Memory B cell (primary cell): ENCODE measurements around the gene MAP2K7.
"Not testable (repeated sequence)": the region's sequence is repeated elsewhere in the genome, so short reads cannot be mapped to it uniquely, and the experiment has no call there.

Source experiments
- ATAC-seq: fragments of 150-1000 bp; cut with Tn5 transposase; 2 replicates; pipeline ENCODE4 v1.10.0; 2021; ENCODE audit warnings: low read depth, mild to moderate bottlenecking, moderate library complexity
- DNase-seq, 2 donors: peaks; one replicate each; pipeline ENCODE4 v3.0.0; 2022; ENCODE audit warnings: low spot score in 2 of 2
- H3K27ac Mint-ChIP-seq: one replicate; pipeline ENCODE4 v1.8.0; 2022; ENCODE audit warnings: mild to moderate bottlenecking, moderate library complexity, mixed read lengths
- H3K27me3 Mint-ChIP-seq: one replicate; pipeline ENCODE4 v1.8.0; 2022; ENCODE audit warnings: mixed read lengths
- H3K36me3 Mint-ChIP-seq: one replicate; pipeline ENCODE4 v1.8.0; 2022; ENCODE audit warnings: mild to moderate bottlenecking, mixed read lengths
- H3K4me1 Mint-ChIP-seq: one replicate; pipeline ENCODE4 v1.8.0; 2022; ENCODE audit warnings: mixed read lengths
- H3K4me3 Mint-ChIP-seq: one replicate; pipeline ENCODE4 v1.8.0; 2022; ENCODE audit warnings: mild to moderate bottlenecking, moderate library complexity, mixed read lengths
- H3K9me3 Mint-ChIP-seq: one replicate; pipeline ENCODE4 v1.8.0; 2022; ENCODE audit warnings: mixed read lengths

MAP2K7 gene

GRCh38 chr19:7928741-7929701 is 25.3 kb downstream of the MAP2K7 start:
- H3K36me3 Mint-ChIP-seq = peaks cover 3% of the 10 kb centered on the region
- H3K9me3 Mint-ChIP-seq = no peaks in the 10 kb centered on the region
- H3K4me3 Mint-ChIP-seq = no peak overlapping the region
- H3K4me1 Mint-ChIP-seq = peaks cover 12% of the 10 kb centered on the region
- DNase-seq (peak in 1 of 2 donors; percentile 71), ATAC-seq (peak; percentile 65)
- peaks cover 1% of the 10 kb centered on the region for H3K27me3 Mint-ChIP-seq
- H3K27ac Mint-ChIP-seq = peak overlapping the region; percentile 50

- H3K27ac Mint-ChIP-seq, H3K27me3 Mint-ChIP-seq, H3K9me3 Mint-ChIP-seq, DNase-seq, H3K36me3 Mint-ChIP-seq, H3K4me3 Mint-ChIP-seq, ATAC-seq: not testable (repeated sequence)
- H3K4me1 Mint-ChIP-seq = peaks cover 12% of the 10 kb centered on the region
Observed at GRCh38 chr19:7930030-7930429, 26.4 kb downstream of the MAP2K7 start.

GRCh38 chr19:7930765-7931164 is 27.1 kb downstream of the MAP2K7 start:
- Mint-ChIP-seq H3K4me1 (peaks cover 9% of the 10 kb centered on the region), H3K27ac (no peak overlapping the region), H3K36me3 (peaks cover 6% of the 10 kb centered on the region), H3K9me3 (no peaks in the 10 kb centered on the region), H3K4me3 (no peak overlapping the region), H3K27me3 (no peaks in the 10 kb centered on the region)
- no peak for DNase-seq
- ATAC-seq = no peak

GRCh38 chr19:7931221-7932061 is 27.8 kb downstream of the MAP2K7 start:
- Mint-ChIP-seq H3K36me3 (peaks cover 9% of the 10 kb centered on the region), H3K27ac (no peak overlapping the region), H3K4me1 (peaks cover 7% of the 10 kb centered on the region), H3K9me3 (no peaks in the 10 kb centered on the region), H3K4me3 (no peak overlapping the region), H3K27me3 (no peaks in the 10 kb centered on the region)
- DNase-seq = peak in 1 of 2 donors; percentile 11
- ATAC-seq = no peak

- Mint-ChIP-seq H3K27ac (no peak overlapping the region), H3K9me3 (no peaks in the 10 kb centered on the region), H3K36me3 (peaks cover 12% of the 10 kb centered on the region), H3K4me1 (peaks cover 7% of the 10 kb centered on the region), H3K4me3 (no peak overlapping the region), H3K27me3 (no peaks in the 10 kb centered on the region)
- DNase-seq (peak in 1 of 2 donors; percentile 10), ATAC-seq (no peak)
Observed at GRCh38 chr19:7932276-7932929, 28.7 kb downstream of the MAP2K7 start.

- Mint-ChIP-seq H3K4me3 (no peak overlapping the region), H3K36me3 (peaks cover 10% of the 10 kb centered on the region), H3K27ac (no peak overlapping the region), H3K9me3 (no peaks in the 10 kb centered on the region), H3K4me1 (peaks cover 7% of the 10 kb centered on the region), H3K27me3 (no peaks in the 10 kb centered on the region)
- DNase-seq (no peak), ATAC-seq (no peak)
Observed at GRCh38 chr19:7932930-7933300, 29.2 kb downstream of the MAP2K7 start.

GRCh38 chr19:7933411-7933810 is 29.7 kb downstream of the MAP2K7 start:
- ATAC-seq (no peak), DNase-seq (no peak)
- no peaks in the 10 kb centered on the region for H3K9me3 Mint-ChIP-seq
- H3K36me3 Mint-ChIP-seq = peaks cover 10% of the 10 kb centered on the region
- H3K27ac Mint-ChIP-seq = no peak overlapping the region
- peaks cover 7% of the 10 kb centered on the region for H3K4me1 Mint-ChIP-seq
- no peak overlapping the region for H3K4me3 Mint-ChIP-seq
- no peaks in the 10 kb centered on the region for H3K27me3 Mint-ChIP-seq

- Mint-ChIP-seq H3K27me3 (no peaks in the 10 kb centered on the region), H3K4me3 (no peak overlapping the region), H3K27ac (no peak overlapping the region), H3K9me3 (no peaks in the 10 kb centered on the region), H3K36me3 (peaks cover 14% of the 10 kb centered on the region), H3K4me1 (peaks cover 4% of the 10 kb centered on the region)
- DNase-seq = no peak
- no peak for ATAC-seq
Observed at GRCh38 chr19:7933828-7934725, 30.4 kb downstream of the MAP2K7 start.

GRCh38 chr19:7934766-7935165 is 31.1 kb downstream of the MAP2K7 start:
- Mint-ChIP-seq H3K4me3 (no peak overlapping the region), H3K27me3 (no peaks in the 10 kb centered on the region), H3K27ac (no peak overlapping the region), H3K4me1 (no peaks in the 10 kb centered on the region), H3K9me3 (no peaks in the 10 kb centered on the region), H3K36me3 (peaks cover 14% of the 10 kb centered on the region)
- ATAC-seq (no peak), DNase-seq (no peak)

- no peak overlapping the region for H3K4me3 Mint-ChIP-seq
- DNase-seq (no peak), ATAC-seq (no peak)
- no peak overlapping the region for H3K27ac Mint-ChIP-seq
- no peaks in the 10 kb centered on the region for H3K27me3 Mint-ChIP-seq
- no peaks in the 10 kb centered on the region for H3K9me3 Mint-ChIP-seq
- H3K36me3 Mint-ChIP-seq = peaks cover 14% of the 10 kb centered on the region
- H3K4me1 Mint-ChIP-seq = peaks cover 14% of the 10 kb centered on the region
Observed at GRCh38 chr19:7940841-7941240, 37.2 kb downstream of the MAP2K7 start.

- ATAC-seq (no peak), DNase-seq (no peak)
- H3K9me3 Mint-ChIP-seq = no peaks in the 10 kb centered on the region
- H3K36me3 Mint-ChIP-seq = peaks cover 9% of the 10 kb centered on the region
- no peaks in the 10 kb centered on the region for H3K27me3 Mint-ChIP-seq
- no peak overlapping the region for H3K27ac Mint-ChIP-seq
- peaks cover 14% of the 10 kb centered on the region for H3K4me1 Mint-ChIP-seq
- H3K4me3 Mint-ChIP-seq = peak overlapping the region; percentile 11
Observed at GRCh38 chr19:7941895-7942596, 38.4 kb downstream of the MAP2K7 start.

GRCh38 chr19:7942981-7943443 is 39.3 kb downstream of the MAP2K7 start:
- H3K4me1 Mint-ChIP-seq = peaks cover 14% of the 10 kb centered on the region
- H3K27me3 Mint-ChIP-seq = no peaks in the 10 kb centered on the region
- ATAC-seq = peak; percentile 6
- no peak for DNase-seq
- H3K27ac Mint-ChIP-seq = peak overlapping the region; percentile 98
- H3K9me3 Mint-ChIP-seq = no peaks in the 10 kb centered on the region
- peak overlapping the region; percentile 92 for H3K4me3 Mint-ChIP-seq
- peaks cover 9% of the 10 kb centered on the region for H3K36me3 Mint-ChIP-seq
